Prostate gland (tissue), 2 donors: ENCODE measurements around the gene NAE1. TPM values are rescaled to one million over a fixed set of nuclear protein-coding genes. Genes with fewer than 3 reads are reported as not detected.
"Not testable (repeated sequence)": the region's sequence is repeated elsewhere in the genome, so short reads cannot be mapped to it uniquely, and the experiment has no call there.

ENCODE experiments used
- DNase-seq: peaks from one replicate; pipeline ENCODE4 v3.0.0-alpha.2; 2019; ENCODE audit warnings: low spot score
- H3K27ac ChIP-seq, 2 donors: fragments of 200-600 bp; sonication (generic); 2 replicates each; pipeline ENCODE4 v1.5.1; 2017 to 2019
- H3K27me3 ChIP-seq: fragments of 200-600 bp; sonication (generic); replicated peaks from 2 replicates; pipeline ENCODE4 v1.5.1; 2019; ENCODE audit not compliant: insufficient read depth
- H3K36me3 ChIP-seq, 2 donors: fragments of 200-600 bp; sonication (generic); 1 replicate in 1 of 2; 2 replicates in 1 of 2; pipeline versions ENCODE4 v1.5.1 to v1.8.1; 2017 to 2019
- H3K4me1 ChIP-seq: fragments of 200-600 bp; sonication (generic); replicated peaks from 2 replicates; pipeline ENCODE4 v1.5.1; 2019
- H3K4me3 ChIP-seq, 2 donors: fragments of 200-600 bp; sonication (generic); 2 replicates each; pipeline ENCODE4 v1.5.1; 2017 to 2019
- H3K9me3 ChIP-seq: fragments of 200-600 bp; sonication (generic); 2 replicates; pipeline ENCODE4 v1.5.1; 2017
- POLR2A ChIP-seq: fragments of 450-650 bp; IDR thresholded peaks from one replicate; pipeline ENCODE4 v1.6.1; 2016; ENCODE audit warnings: antibody characterized with exemption, mild to moderate bottlenecking
- POLR2AphosphoS5 ChIP-seq: sonication (generic); formaldehyde crosslinking; IDR thresholded peaks from one replicate; pipeline ENCODE4 v1.6.1; 2017; ENCODE audit warnings: antibody characterized with exemption
- WGBS: methylation state at CpG from one replicate; pipeline ENCODE4 v1.1.5; 2018; 5-methylcytosine and 5-hydroxymethylcytosine counted together
- intact Hi-C: fragments of 100-400 bp; cut with DNase I; formaldehyde crosslinking; loops from one replicate; pipeline ENCODE4 v1.14.2; 2022
- total RNA-seq, 2 donors: library from RNA; depleted of rRNA; stranded (reverse); fragments of >200 nt; gene quantifications; one replicate each; pipeline ENCODE4 v1.1.0, GENCODE V29; 2016
- TF ChIP-seq, protein P1 (sequence below), 4 experiments: fragments of 200-600 bp in 2 of 4; fragments of 450-650 bp in 2 of 4; sonication (generic) in 2 of 4; IDR thresholded peaks; 1 replicate in 3 of 4; 2 replicates in 1 of 4; pipeline ENCODE4 v1.5.1; 2016 to 2019; ENCODE audit warnings: antibody characterized with exemption in 4 of 4, mild to moderate bottlenecking in 2 of 4, moderate library complexity in 2 of 4

NAE1 gene
- total RNA-seq, 2 donors from 2014 or later = 39.6 to 58.2 TPM

GRCh38 chr16:66801320-66802105, 29.3 kb downstream of the NAE1 start, which contains the start of gene TERB1:
TERB1 (minus strand) TSS chr16:66801584; CDS start chr16:66796798, 4,786 bp downstream.
- 87% methylated on average over 56 of the region's 56 CpGs for WGBS
- no peak within 1 kb of the TSS for H3K27ac ChIP-seq
- no peaks in the 10 kb centered on the region for H3K27me3 ChIP-seq
- TF ChIP-seq POLR2AphosphoS5 (no peak), POLR2A (no peak)
- TF ChIP-seq, protein P1, sequence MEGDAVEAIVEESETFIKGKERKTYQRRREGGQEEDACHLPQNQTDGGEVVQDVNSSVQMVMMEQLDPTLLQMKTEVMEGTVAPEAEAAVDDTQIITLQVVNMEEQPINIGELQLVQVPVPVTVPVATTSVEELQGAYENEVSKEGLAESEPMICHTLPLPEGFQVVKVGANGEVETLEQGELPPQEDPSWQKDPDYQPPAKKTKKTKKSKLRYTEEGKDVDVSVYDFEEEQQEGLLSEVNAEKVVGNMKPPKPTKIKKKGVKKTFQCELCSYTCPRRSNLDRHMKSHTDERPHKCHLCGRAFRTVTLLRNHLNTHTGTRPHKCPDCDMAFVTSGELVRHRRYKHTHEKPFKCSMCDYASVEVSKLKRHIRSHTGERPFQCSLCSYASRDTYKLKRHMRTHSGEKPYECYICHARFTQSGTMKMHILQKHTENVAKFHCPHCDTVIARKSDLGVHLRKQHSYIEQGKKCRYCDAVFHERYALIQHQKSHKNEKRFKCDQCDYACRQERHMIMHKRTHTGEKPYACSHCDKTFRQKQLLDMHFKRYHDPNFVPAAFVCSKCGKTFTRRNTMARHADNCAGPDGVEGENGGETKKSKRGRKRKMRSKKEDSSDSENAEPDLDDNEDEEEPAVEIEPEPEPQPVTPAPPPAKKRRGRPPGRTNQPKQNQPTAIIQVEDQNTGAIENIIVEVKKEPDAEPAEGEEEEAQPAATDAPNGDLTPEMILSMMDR (IDR thresholded peaks at IDR 0.05) = no peak
- no peak within 1 kb of the TSS for H3K4me3 ChIP-seq
- no peak for DNase-seq
- no peaks in the 10 kb centered on the region for H3K4me1 ChIP-seq
- H3K36me3 ChIP-seq = peaks cover 0 to 9% of the 10 kb centered on the region in 2 donors
- H3K9me3 ChIP-seq = no peaks in the 10 kb centered on the region
- intact Hi-C loops = no loop called here

GRCh38 chr16:66800856-66801255, 29.9 kb downstream of the NAE1 start:
- no peak for TF ChIP-seq POLR2A
- no peak for TF ChIP-seq POLR2AphosphoS5
- TF ChIP-seq, protein P1 (IDR thresholded peaks at IDR 0.05) = no peak
- intact Hi-C loops = no loop called here
- Histone ChIP-seq H3K27me3 (no peaks in the 10 kb centered on the region), H3K4me1 (no peaks in the 10 kb centered on the region), H3K36me3 (peaks cover 0 to 9% of the 10 kb centered on the region in 2 donors), H3K4me3 (no peak overlapping the region), H3K9me3 (no peaks in the 10 kb centered on the region), H3K27ac (no peak overlapping the region)
- DNase-seq = no peak
- WGBS = 92% methylated on average over 19 of the region's 19 CpGs

DNA sequence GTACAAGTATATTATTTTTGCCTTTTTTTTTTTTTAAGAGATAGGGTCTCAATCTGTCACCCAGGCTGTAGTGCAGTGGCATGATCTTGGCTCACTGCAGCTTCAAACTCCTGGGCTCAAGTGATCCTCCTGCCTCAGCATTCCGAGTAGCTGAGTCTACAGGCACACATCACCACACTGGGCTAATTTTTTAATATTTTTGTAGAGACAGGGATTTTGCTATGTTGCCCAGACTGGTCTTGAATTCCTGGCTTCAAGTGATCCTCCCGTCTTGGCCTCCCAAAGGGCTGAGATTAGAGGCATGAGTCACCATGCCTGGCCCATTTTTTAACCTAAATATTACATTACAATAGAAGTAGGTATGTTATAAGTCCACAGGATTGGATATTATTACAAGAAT, 32.6 kb downstream of the NAE1 start:
- Histone ChIP-seq H3K27ac (no peak overlapping the region), H3K4me1 (no peaks in the 10 kb centered on the region), H3K9me3 (no peaks in the 10 kb centered on the region), H3K36me3 (no peaks in the 10 kb centered on the region), H3K27me3 (no peaks in the 10 kb centered on the region), H3K4me3 (no peak overlapping the region)
- DNase-seq = no peak
- intact Hi-C loops = no loop called here
- TF ChIP-seq, protein P1 (IDR thresholded peaks at IDR 0.05) = no peak
- no peak for TF ChIP-seq POLR2A
- TF ChIP-seq POLR2AphosphoS5 = no peak
- WGBS = 93% methylated on average over 2 of the region's 2 CpGs

DNA sequence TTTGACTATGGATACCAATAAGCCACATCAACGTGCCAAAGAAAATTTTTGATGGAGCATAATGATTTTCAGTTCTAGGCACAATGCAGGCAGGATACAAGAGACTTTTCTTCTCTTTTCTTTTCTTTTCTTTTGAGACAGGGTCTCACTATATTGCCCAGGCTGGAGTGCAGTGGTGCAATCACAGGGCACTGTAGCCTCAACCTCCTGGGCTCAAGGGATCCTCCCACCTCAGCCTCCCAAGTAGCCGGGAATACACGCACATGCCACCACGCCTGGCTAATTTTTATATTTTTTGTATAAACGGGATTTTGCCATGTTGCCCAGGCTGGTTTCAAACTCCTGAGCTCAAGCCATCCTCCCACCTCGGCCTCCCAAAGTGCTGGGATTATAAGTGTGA, 36.8 kb downstream of the NAE1 start:
- intact Hi-C loops, H3K27me3 ChIP-seq, DNase-seq, H3K4me3 ChIP-seq, H3K27ac ChIP-seq, H3K36me3 ChIP-seq, H3K4me1 ChIP-seq, H3K9me3 ChIP-seq: not testable (repeated sequence)
- WGBS = 93% methylated on average over 6 of the region's 6 CpGs

DNA sequence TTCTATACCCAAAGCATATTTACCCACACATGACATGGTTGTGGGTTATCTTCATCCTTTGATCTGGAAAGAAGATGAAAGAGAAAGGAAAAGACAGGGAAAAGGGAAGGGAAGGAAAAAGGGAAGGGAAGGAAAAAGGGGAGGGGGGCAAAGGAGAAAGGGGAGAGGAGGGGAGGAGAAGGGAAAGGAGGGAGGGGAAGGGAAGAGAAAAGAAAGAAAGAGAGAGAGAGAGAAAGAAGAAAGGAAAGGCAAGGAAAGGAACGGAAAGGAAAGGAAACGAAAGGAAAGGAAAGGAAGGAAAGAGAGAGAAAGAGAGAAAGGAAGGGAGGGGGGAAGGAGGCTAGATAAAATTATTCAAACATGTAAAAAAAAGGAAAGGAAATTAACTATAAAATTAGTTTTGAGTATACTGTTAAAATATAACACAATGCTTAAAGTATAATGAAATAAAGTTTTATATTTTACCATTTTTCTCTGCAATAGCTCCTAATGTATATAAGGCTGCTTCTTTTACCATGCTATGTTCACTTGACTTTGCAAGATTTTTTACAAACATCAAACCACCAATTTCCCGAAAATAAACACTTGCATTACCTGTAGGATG, 40.5 kb downstream of the NAE1 start:
- 72% methylated on average over 3 of the region's 3 CpGs for WGBS
- intact Hi-C loops = no loop called here
- no peak for DNase-seq
- TF ChIP-seq, protein P1 (IDR thresholded peaks at IDR 0.05) = no peak
- TF ChIP-seq POLR2AphosphoS5 (no peak), POLR2A (no peak)
- Histone ChIP-seq H3K27ac (no peak overlapping the region), H3K27me3 (no peaks in the 10 kb centered on the region), H3K4me1 (no peaks in the 10 kb centered on the region), H3K4me3 (no peak overlapping the region), H3K9me3 (no peaks in the 10 kb centered on the region), H3K36me3 (no peaks in the 10 kb centered on the region)
